HT-29 (cell line): ENCODE results near the gene TRIM71. TPM values are rescaled to one million over a fixed set of nuclear protein-coding genes. Genes with fewer than 3 reads are reported as not detected.
"Not testable (repeated sequence)": the region's sequence is repeated elsewhere in the genome, so short reads cannot be mapped to it uniquely, and the experiment has no call there.

ENCODE experiments used
- DNase-seq: peaks from one replicate; pipeline ENCODE4 v3.0.0-alpha.2; 2015; ENCODE audit warnings: low spot score
- total RNA-seq: library from RNA; depleted of rRNA; stranded (reverse); fragments of >200 nt; shearing (Covaris generic); gene quantifications from 2 replicates; pipeline ENCODE4 v1.2.3, GENCODE V29; 2014

The TRIM71 gene
- total RNA-seq, 1 experiment from 2014 or later: not detected

DNA sequence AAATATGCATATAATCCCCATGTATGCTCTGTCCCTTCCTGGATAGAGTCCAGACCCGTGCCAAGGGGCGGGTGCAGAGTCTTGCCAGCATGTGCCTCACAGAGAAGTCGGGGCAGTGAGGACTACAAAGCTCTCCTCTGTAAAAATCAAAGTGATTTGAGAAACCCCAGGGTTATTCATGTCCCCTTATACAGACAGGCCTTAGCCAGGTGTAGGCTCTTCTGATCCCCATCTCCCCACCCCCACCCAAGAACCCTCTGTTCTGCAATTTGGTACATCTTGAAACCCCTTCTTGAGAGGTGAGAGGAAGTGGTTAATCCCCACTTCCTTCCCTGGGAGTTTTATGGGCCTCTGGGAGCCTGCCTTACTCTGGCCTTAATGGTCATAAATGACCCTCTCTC lies 24.7 kb downstream of the TRIM71 start:
- no peak for DNase-seq

DNA sequence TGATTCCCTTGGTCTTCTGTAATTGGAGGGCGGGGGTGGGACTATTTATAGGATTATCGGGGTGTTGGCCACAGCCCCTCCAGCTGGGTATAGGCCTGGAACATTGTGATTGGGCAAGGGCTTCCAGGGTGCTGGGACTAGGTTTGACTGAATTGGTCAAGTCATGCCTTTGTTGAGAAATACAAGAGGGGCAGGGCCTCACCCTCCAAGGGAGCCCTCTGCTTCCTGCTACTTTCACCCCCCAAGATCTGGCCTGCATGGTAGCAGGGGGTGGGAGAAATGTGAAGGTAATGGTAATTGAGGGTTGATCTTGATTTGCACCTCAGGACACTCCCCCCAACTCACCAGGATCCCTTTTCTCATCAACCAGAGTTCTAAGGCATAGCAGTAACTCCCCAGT lies 25.2 kb downstream of the TRIM71 start:
- DNase-seq: no peak

DNA sequence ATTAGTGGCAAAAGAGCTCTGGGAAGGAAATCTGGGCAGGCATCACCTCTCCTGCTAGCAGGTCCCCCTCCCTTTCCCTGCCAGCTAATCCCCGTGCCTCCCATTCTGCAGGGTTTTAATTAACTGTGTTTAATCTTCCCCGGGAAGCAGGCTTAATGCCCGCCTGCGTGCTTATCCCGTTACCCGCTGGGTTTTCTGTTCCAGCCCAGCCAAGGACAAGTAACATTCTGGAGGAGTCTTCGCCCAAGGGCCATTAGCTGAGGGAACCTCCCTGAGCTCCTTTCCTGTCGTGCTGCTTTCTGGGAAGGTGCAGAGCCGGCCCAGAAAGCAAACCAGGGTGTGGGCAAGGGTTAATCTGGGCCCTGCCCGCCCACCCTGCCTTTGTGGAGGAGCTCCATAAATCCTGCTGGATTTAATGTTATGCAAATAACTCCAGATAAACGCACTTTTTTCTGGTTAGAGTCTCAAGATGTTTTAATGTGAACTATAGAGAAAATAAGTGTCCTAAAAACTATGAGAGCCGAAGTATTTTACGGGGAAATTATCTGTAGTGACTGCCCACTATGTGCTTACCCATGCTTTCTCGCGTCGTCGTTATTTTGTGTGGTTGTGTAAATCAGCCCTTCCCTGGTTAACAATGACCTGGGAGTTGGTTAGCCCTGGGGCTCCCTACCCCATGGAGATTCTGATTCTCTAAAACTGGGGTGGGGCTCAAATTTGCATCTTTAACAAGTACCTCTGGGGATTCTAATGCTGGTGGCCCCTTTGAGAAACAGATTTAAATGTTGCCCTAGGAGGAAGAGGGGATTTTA lies 25.9 kb downstream of the TRIM71 start:
- DNase-seq: no peak

DNA sequence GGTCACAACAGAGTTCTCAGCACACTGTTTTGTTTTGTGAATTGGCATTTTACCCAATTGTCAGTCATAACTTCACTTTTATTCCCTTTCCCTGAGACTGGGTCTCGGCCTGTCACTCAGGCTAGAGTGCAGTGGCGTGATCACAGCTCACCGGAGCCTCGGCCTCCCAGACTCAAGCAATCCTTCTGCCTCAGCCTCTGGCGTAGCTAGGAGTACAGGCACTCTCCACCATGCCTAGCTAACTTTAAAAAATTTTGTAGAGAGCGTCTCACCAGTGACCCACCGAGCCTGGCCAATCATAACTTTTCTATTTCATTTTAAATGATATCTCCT lies 26.5 kb downstream of the TRIM71 start:
- DNase-seq: no peak

DNA sequence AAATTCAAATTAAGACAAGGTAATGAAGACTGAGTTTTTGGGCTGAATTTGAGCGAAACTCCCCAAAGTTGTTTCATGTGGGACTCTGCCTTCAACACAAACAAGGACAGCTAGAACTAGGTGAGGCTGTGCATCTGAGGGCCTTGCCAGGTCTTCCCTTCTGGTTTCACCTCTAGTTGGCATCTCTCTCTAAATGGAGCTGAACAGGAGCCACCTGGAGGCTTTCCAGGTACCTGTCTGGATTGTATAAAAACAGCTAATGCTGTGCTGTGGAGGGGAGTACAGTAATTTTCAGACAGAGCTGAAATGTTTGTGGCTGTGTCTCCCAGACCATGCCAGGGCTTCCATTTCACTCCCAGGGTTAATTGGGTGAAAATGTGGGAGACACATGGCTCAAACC lies 27.1 kb downstream of the TRIM71 start:
- peak; percentile 5 for DNase-seq

DNA sequence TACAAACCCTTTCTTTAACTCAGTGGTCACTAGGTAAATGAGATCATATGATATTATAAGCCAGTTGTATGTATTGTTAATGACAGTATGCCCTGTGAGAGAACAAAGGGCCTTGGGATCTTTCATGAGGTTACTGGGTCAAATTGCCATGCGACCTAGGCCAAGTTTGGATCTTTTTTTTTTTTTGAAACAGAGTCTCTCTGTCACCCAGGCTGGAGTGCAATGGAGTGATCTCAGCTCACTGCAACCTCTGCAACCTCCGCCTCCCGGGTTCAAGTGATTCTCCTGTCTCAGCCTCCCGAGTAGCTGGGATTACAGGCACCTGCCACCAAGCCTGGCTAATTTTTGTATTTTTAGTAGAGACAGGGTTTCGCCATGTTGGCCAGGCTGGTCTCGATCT lies 27.7 kb downstream of the TRIM71 start:
- not testable (repeated sequence) for DNase-seq

DNA sequence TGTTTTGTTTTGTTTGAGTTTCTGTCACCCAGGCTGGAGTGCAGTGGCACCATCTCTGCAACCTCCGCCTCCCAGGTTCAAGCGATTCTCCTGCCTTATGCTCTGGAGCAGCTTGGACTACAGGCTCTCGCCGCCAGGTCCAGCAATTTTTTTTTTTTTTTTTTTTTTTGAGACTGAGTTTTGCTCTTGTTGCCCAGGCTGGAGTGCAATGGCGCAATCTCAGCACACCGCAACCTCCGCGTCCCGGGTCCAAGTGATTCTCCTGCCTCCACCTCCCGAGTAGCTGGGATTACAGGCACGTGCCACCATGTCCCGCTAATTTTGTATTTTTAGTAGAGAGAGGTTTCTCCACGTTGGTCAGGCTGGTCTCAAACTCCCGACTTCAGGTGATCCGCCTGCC lies 29.2 kb downstream of the TRIM71 start:
- not testable (repeated sequence) for DNase-seq

DNA sequence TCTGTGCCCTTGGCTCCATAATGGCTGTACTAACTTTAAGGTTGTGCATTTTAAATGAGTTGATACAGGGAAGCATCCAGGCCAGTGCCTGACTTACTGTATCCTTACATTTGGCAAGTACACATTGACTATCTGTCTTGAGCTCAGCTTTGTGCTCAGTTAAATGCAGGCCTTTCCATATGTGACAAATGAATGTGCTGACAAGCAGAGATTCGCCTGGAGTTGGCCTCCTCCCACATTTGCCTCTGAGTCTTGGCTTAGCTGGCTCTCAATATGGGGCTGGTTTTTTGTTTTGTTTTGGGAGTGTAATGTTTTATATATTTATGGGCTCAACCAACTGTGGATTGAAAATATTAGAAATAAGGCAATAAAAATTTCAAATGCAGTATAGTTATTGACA lies 29.7 kb downstream of the TRIM71 start:
- no peak for DNase-seq

DNA sequence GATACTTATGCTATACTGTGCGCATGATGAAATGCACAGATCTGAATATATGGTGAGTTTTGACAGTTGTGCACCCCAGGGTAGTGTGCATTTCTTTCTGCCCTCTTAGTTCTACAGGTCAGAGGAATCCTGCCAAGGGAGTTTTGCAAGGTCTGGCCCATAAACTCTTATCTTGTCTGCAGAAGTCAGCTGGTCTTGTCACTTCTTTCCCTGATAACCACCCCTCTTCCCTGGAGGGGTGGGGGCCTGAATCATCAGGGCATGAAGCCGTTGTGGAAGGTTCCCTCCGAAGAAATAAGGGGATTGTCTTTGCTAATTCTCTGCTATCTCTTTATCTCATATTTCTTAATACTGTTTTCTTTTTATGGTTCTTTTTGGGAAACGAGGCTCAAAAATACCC lies 30.4 kb downstream of the TRIM71 start:
- no peak for DNase-seq

DNA sequence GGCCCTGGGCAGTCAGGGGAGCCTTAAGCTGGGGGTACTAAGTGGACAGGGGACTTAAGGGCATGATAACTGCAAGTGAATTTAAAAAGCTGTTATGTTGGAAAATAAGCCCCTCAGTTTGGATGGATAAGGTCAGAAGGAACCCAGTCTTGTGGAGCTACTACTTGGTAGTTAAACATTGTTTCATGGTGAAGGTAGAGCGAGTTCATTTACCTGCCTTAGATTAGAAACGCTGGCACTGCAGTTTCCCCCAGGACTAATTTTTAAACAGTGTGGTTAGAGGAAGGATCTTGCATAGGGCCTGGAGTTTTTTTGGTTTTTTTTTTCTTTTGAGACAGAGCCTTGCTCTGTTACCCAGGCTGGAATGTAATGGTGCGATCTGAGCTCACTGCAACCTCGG lies 31.2 kb downstream of the TRIM71 start:
- no peak for DNase-seq

DNA sequence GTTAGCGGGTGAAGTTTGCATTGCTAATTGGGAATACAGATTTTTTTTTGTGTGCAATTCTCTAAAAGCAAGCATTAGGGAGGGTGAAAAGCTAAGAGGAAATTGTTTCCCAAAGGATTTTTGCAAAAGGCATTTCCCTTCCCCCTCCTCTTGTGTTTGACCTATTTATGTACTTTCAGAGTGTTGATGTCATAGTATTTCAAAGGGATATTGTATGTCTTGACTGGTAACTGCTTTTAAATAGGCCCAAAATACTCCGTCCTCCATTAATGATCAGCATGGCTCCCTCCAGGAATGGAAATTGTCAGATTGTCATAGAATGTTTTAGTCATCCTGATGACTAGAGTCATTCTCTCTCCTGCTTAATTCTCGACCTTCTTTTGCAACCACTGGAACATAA lies 32.4 kb downstream of the TRIM71 start:
- no peak for DNase-seq

DNA sequence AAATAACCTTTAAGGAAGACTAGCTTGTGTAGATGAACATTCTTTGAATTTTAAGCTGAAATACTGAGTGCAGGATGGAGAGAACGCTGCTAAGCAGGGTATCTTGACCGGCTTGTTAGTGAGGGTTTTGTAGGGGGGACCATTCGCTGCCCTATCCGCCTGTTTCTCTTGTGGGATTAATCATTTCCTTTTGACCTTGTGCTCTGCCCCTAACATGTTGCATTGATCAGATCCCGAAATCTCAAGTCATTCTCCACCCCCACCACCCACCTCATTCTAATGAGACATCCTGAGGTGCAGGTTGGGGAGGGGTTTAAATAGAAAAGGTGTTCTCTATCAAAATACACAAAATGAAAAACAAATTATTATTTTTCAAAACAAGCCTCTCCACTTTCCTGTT lies 32.8 kb downstream of the TRIM71 start:
- no peak for DNase-seq

DNA sequence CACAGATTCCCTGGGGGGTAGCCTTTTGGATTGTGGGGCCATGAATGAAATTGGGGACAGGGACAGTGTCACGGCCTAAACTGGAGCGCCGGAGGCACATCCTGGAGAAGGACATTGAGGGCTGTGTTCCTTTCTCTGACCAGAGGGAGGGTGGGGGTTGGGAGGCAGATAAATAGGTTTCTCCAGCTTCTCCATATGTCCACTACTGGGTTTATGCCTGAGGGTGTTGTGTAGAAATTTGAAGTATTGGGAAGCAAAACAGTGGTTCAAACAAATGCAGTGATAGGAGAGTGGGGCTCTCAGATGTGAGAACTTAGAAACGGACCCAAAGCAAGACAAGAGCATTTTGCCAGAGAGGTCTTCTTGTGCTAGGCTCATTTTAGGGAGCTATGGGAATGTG lies 34.3 kb downstream of the TRIM71 start:
- no peak for DNase-seq

DNA sequence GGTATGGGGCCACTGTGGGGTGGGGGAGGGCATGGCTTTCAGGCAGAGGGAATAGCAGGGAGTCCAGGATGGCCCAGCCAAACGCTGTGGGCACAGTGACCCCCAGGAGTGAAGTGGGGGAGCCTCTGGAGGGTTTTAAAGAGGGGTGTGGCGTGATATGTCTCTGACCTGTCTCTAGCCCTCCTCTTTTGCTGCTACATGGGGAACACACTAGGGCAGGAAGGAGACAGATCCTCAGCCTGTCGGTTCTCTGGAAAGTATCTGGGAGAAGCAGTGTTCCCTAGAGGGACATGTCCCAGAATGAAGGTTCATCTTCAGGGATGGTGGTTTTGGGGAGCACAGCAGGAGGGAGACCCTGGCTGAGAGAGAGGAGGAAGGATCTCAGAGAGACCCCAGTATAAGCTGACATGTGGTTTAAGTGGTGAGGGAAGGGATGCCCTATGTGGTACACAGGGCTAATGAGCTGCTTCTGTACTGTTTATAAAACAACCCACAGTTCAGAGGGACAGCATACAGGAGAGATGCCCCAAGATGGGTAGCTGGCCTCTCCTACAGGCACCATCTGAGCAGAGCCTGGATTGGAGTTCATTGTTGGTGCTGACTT lies 37.7 kb downstream of the TRIM71 start:
- DNase-seq: no peak

DNA sequence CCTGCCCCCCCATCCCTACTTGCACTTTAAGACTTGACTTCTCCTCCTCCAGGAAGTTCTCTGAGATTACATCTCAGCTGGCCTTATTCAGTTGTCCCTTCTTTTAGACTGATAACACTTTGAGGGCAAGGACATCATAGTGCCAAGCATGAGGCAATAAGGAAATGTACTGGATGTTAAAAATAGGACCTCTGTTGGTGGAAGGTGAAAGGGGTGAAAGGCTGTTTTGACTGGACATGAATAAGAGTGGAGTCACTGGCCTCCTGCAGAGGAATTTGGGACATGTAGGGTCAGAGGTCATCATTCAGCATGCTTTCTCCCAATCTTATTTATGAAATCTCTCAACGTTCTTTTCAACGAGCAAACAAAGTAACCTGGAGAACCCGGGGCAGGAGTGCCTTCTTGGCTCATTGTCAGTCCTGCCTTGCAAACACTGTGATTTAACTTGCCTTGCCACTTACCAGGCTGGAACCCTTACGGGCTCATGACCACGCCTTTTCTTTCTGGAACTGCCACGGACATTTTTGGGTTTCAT lies 38.6 kb downstream of the TRIM71 start:
- no peak for DNase-seq

DNA sequence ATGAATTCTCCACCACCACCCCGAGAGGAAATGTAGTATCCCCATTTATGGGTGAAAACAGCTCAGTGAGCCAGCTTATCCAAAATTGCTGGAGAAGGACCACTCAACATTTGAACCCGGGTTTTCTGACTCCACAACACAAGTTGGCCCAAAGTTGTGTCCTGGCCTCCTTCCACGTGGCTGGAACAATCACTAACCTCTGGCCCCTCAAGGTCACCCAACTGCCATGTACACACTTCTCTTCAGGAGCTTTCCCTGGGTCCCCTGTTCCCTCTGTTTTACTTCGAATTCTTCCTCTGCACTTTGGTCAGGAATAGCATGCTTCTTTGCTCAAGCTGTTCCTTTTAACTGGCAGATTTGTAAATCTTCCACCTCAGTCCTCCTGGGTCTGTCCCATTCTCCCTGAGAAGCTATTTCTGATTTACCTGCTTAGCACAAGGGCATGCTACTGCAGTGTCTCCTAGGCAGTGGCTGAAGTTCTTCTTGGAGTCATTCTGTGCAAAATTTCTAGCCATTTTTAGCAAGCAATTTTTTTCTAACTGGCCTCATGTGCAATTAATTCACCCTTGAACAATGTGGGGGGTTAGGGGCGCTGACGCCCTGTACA lies 39.2 kb downstream of the TRIM71 start:
- DNase-seq: no peak

DNA sequence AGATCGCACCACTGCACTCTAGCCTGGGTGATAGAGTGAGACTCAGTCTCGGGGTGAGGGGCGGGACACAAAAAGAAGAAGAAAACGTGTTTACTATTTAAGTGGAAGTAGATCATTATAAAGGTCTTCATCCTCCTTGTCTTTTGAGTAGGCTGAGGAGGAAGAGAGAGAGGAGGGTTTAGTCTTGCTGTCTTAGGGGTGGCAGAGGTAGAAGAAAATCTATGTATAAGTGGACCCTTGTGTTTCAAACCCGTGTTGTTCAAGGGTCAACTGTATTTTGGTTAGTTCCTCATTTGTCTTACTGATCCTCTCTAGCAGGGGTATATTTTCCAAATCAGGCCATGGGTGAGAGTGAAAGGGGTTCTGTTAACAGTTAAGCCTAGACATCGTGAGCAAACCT lies 40.1 kb downstream of the TRIM71 start:
- DNase-seq: no peak

DNA sequence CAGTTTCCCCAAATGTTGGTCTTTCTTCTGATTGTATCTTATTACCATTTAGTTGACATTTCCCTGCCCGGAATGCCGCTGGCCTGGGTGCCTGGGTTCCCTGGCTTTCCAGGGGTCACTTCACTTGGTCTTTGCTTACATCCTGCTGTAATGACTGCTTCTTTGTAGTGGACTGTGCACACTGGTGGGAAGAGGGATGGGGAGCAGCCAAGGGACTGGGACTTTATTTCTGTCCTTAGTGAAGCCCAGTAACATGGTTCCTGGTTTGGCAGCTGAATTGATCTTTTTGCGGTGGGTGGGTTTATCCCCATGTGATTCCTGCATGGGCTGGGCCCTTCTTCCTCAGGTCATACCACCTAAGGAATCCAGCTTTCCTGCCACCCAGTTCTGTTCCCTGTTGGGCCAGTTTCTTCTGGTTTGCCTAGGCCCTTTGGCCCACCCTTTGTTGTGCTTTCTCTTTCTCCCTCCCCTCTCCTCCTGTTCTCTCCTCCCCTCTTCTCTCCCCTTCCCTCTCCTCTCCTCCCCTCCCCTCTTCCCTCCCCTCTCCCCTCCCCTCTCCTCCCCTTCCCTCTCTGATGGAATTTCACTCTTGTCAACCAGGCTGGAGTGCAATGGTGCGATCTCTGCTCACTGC lies 41.9 kb downstream of the TRIM71 start:
- no peak for DNase-seq

DNA sequence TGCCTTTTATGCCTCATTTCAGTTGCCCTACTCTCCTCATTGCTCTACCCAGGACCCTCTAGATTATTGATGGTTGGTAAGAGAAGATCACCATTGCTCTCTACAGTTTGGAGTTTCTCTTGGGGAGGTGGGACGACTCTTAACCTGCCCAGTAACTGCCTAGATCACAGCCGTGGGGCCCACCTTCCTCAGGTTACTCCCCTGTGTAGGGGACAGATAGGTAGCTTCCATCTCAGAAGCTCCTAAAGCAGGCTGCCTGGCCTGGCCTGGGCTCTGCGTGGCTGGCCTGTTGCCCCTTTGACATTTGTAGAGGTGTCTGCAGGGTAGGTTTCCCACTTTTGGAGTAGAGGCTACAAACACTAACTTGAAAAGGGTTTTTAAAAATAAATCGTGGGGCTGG lies 42.7 kb downstream of the TRIM71 start:
- no peak for DNase-seq

DNA sequence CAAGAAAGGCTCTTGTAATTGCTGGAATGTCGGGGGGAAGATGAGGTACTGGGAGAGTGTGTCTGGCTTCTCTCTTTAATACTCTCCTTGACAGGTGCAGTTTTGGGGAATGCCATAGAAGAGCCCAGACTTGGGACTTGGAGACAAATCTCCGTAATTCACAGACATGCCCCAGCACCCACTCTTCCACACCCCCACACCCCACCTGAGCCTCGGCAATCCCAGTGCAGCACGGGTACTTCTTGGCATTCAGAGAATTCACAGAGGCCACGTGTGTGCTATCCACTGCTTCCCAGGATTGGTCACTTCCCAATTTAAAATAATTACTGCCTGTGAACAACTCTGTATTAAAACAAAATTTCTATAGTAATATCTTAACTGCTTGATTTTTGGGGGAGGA lies 43.9 kb downstream of the TRIM71 start:
- DNase-seq: no peak

DNA sequence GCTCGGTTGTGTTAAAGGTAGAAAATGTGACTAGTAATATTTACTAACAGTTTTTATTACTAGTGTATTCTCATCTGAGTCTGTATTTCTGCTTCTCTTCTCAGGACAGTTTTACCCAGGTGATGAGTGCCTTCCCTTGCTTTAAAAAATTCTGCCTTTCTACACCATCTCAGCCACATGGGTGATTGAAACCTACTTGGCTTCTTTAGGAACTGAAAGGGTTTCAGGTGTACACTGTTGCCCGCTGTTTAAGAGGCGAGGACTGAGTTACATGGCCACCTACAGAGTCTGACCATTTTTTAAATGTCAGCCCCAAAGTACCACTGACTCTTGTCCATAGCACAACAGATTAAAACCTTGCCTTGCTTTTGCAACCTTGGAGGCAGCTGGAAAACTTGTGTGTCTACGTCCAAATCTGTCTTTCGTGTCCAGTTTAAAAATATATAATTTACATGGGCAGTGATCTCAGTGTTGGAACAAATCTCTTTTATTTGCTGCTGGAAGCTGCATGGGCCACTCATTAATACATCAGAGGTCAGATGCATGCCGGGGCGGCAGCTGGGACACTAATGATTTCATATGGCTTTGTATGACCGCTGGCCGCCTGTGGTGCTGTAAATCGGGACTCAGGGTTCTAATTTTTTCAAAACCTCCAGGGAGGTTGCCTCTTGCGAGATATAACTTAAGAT lies 44.6 kb downstream of the TRIM71 start:
- DNase-seq: no peak

DNA sequence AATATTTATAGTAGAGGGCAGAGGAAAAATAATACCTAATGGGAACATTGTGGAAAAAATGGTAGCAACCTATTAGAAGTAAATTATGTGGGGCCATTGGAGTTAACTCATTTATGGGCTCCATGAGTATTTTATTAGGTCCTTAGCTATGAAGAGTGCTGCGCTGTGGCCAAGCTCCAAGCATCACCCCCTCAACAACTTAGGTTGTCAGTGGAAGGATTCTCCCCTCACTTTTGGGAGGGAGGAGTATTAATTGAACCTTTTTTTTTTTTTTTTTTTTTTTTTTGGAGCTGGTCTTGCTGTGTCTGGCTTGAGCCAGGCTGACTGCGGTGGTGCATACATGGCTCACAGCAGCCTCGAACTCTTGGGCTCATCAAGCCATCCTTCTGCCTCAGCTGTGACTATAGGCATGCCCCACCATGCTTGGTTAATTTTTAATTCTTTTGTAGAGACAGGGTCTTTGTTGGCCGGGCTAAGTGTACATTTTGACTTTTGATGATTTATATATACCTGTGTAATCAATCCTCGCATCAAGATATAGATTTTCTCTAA lies 45.2 kb downstream of the TRIM71 start:
- no peak for DNase-seq
